ENCODE data around the gene EGFR.

The EGFR gene

DNA sequence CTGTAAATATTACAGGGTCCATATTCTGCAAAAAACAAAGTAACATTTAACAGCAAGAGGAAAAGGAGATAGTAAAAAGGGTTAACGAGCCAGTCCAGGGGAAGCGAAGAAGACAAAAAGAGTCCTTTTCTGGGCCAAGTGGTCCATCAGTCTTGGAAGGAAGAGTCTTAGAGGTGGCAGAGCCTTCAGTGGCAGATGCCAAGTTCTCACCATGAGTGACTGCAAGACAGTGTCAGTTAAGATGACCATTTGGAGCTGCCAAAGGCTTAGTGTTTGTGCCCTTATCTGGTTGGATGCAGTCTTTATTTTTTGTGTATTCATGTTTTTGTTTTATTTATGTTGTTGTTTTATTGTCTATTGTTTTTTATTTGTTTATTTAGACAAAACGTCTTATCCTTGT, 220.6 kb downstream of the EGFR start:
- TF ChIP-seq, protein P1, sequence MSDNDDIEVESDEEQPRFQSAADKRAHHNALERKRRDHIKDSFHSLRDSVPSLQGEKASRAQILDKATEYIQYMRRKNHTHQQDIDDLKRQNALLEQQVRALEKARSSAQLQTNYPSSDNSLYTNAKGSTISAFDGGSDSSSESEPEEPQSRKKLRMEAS (IDR thresholded peaks at IDR 0.05; ENCODE audit: low read depth, low read length), result no peak
- no peak for TF ChIP-seq POLR2A (IDR thresholded peaks at IDR 0.05; ENCODE audit: extremely low read depth, insufficient read length)
- TF ChIP-seq, protein P2, sequence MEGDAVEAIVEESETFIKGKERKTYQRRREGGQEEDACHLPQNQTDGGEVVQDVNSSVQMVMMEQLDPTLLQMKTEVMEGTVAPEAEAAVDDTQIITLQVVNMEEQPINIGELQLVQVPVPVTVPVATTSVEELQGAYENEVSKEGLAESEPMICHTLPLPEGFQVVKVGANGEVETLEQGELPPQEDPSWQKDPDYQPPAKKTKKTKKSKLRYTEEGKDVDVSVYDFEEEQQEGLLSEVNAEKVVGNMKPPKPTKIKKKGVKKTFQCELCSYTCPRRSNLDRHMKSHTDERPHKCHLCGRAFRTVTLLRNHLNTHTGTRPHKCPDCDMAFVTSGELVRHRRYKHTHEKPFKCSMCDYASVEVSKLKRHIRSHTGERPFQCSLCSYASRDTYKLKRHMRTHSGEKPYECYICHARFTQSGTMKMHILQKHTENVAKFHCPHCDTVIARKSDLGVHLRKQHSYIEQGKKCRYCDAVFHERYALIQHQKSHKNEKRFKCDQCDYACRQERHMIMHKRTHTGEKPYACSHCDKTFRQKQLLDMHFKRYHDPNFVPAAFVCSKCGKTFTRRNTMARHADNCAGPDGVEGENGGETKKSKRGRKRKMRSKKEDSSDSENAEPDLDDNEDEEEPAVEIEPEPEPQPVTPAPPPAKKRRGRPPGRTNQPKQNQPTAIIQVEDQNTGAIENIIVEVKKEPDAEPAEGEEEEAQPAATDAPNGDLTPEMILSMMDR (IDR thresholded peaks at IDR 0.05; ENCODE audit: low read depth, low read length), result no peak
- no peak overlapping the region for H3K4me3 ChIP-seq (ENCODE audit: low read depth, low read length)
- DNase-seq (ENCODE audit: low read depth), result no peak

DNA sequence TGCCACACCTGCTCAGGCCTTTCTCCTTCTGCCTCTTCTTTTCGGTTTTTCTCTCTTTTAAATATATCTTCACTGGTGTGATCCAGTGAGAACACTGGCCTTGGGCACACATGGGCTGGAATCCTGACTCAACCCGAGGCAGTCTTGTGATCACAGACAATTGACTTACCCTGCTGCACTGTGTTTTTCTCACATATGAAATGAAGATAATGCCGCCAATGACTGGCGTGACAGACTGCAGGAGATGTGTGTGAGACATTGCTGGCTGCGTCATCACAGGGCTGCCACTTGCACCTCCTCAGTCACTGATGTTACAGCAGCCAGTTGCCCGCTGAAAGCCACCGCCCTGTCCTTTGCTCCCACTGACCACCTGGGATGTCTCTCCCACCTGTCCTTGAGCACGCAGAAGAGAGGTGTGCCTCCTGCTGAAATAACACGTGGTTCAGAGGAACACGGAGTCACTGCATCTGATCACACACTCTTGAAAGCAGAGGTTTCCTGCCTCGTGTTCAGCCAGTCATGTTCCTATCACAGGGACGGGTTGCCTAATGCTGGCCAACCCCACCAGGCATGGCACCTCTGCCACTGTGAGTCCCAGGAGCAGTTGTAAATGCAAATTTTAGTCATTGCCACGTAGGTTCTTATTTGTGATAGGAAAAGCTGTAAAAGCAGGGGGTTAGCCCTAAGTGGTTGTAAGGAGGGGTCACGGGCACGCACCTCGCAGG, 221.8 kb downstream of the EGFR start:
- TF ChIP-seq, protein P2 (IDR thresholded peaks at IDR 0.05; ENCODE audit: low read depth, low read length), result no peak
- TF ChIP-seq MYC (IDR thresholded peaks at IDR 0.05; ENCODE audit: low read depth, low read length) (no peak), POLR2A (IDR thresholded peaks at IDR 0.05; ENCODE audit: extremely low read depth, insufficient read length) (no peak)
- TF ChIP-seq, protein P1 (IDR thresholded peaks at IDR 0.05; ENCODE audit: low read depth, low read length), result no peak
- no peak overlapping the region for H3K4me3 ChIP-seq (ENCODE audit: low read depth, low read length)
- no peak for DNase-seq (ENCODE audit: low read depth)

DNA sequence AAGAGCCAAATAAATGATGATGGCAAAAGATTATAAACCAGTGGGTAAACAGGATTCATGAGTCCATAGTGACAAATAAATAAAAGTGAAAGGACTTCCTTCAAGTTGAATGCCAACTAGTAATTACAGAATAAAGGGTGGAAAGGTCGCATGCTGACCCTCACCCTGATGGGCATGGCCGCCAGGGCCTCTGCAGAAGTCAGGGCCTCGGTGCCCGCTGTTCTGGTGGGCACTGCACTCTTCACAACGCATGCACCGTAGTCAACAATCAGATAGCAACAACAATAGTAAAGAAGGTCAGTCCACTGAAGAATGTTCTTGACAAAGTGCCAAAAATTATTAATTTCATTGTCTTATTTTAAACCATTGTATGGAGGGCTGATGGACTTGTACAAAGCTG, 223.1 kb downstream of the EGFR start:
- H3K4me3 ChIP-seq (ENCODE audit: low read depth, low read length), result no peak overlapping the region
- no peak for DNase-seq (ENCODE audit: low read depth)
- TF ChIP-seq POLR2A (IDR thresholded peaks at IDR 0.05; ENCODE audit: extremely low read depth, insufficient read length), result no peak
- no peak for TF ChIP-seq MYC (IDR thresholded peaks at IDR 0.05; ENCODE audit: low read depth, low read length)
- TF ChIP-seq, protein P2 (IDR thresholded peaks at IDR 0.05; ENCODE audit: low read depth, low read length), result no peak
- TF ChIP-seq, protein P1 (IDR thresholded peaks at IDR 0.05; ENCODE audit: low read depth, low read length), result no peak

DNA sequence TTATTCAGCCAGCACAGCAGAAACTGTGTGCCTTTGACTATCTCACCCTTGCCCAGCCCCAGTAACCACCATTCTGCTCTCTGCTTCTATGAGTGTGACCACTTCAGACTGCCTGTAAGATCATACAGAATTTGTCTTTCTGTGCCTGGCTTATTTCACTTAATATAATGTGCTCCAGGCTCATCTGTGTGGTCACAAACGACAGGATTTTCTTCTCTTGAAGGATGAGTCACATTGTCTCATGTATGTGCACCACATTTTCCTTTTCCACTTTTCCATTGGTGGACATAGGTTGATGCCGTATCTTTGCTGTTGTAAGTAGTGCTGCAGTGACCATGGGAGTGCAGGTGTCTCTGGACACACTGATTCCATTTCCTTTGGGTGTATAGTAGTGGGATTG, 223.8 kb downstream of the EGFR start:
- TF ChIP-seq, protein P2 (IDR thresholded peaks at IDR 0.05; ENCODE audit: low read depth, low read length), result no peak
- TF ChIP-seq, protein P1 (IDR thresholded peaks at IDR 0.05; ENCODE audit: low read depth, low read length), result no peak
- TF ChIP-seq MYC (IDR thresholded peaks at IDR 0.05; ENCODE audit: low read depth, low read length) (no peak), POLR2A (IDR thresholded peaks at IDR 0.05; ENCODE audit: extremely low read depth, insufficient read length) (no peak)
- H3K4me3 ChIP-seq (ENCODE audit: low read depth, low read length), result no peak overlapping the region
- no peak for DNase-seq (ENCODE audit: low read depth)

DNA sequence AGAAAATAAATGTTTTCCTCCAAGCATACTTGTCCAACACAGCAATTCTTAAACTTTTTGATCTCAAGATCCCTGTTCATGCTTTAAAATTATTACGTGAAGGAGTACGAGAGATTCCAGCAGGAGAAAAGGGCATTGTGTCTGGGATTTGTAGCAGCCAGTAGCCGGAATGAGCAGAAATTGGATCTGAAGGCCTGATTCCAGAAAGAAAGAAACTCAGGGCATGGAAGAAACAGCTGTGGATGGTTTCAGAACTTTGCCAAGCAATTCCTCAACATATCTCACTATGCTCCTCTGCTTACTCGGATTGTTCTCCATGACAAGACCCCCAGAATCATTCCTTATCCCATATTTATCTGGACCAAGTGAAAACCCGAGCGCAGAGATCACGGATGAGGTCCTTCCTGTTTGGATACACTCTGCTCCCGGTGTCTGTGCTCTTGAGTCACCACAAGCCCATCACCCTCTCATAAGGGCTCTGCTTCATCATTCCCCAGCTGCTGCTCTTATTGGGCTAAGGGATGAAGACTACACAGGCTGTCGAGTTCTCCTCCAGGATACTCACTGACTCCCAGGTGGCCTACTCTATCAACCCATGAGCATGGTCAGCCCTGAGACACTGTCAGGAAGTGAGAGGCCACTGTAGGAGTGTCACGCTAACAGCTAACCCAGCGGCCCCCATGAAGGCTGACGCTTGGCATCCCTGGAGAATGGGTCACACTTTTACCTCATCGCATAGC, 225.4 kb downstream of the EGFR start:
- H3K4me3 ChIP-seq (ENCODE audit: low read depth, low read length), result no peak overlapping the region
- TF ChIP-seq POLR2A (IDR thresholded peaks at IDR 0.05; ENCODE audit: extremely low read depth, insufficient read length) (no peak), MYC (IDR thresholded peaks at IDR 0.05; ENCODE audit: low read depth, low read length) (no peak)
- TF ChIP-seq, protein P1 (IDR thresholded peaks at IDR 0.05; ENCODE audit: low read depth, low read length), result no peak
- TF ChIP-seq, protein P2 (IDR thresholded peaks at IDR 0.05; ENCODE audit: low read depth, low read length), result no peak
- no peak for DNase-seq (ENCODE audit: low read depth)
